H1 (cell line): ENCODE results near the gene TAS2R41. TPM values are rescaled to one million over a fixed set of nuclear protein-coding genes. Genes with fewer than 3 reads are reported as not detected.

ENCODE experiments used
- CTCF ChIA-PET: fragments of 300-600 bp; sonication (Branson Sonifier 250); formaldehyde crosslinking; loops from one replicate; lab custom pipeline; 2021; ENCODE audit not compliant: partially characterized antibody; lab: Charles Lee
- POLR2A ChIA-PET: fragments of 300-600 bp; sonication (Branson Sonifier 250); formaldehyde crosslinking; loops from one replicate; lab custom pipeline; 2021; ENCODE audit warnings: inconsistent platforms; ENCODE audit not compliant: partially characterized antibody; lab: Charles Lee
- DNase-seq, 2 experiments: peaks; one replicate each; pipeline versions ENCODE4 v3.0.0 to v3.0.0-alpha.2; 2010 to 2022; ENCODE audit warnings: low spot score in 2 of 2, low read depth in 1 of 2, mixed read lengths in 1 of 2
- FAIRE-seq: peaks from 2 replicates; lab custom pipeline; 2011; peaks lifted over from hg19 to GRCh38; lab: Jason Lieb, UNC
- H2AFZ ChIP-seq: 2 replicates; pipeline ENCODE4 v1.8.1; 2012; ENCODE audit warnings: low read length, inconsistent platforms
- H2AK5ac ChIP-seq: 2 replicates; pipeline ENCODE4 v1.6.1; 2013; ENCODE audit warnings: low read depth, low read length
- H2BK120ac ChIP-seq: replicated peaks from 2 replicates; pipeline ENCODE3; 2013; ENCODE audit warnings: low read depth, low read length, inconsistent platforms
- H2BK12ac ChIP-seq: 2 replicates; pipeline ENCODE4 v1.6.1; 2013; ENCODE audit warnings: low read depth, low read length
- H2BK15ac ChIP-seq: 2 replicates; pipeline ENCODE4 v1.6.1; 2013; ENCODE audit warnings: low read length
- H2BK20ac ChIP-seq: 2 replicates; pipeline ENCODE4 v1.6.1; 2013; ENCODE audit warnings: low read length
- H2BK5ac ChIP-seq: 2 replicates; pipeline ENCODE4 v1.6.1; 2013; ENCODE audit warnings: low read depth, low read length
- H3K14ac ChIP-seq: 2 replicates; pipeline ENCODE4 v1.6.1; 2013; ENCODE audit warnings: inconsistent platforms; ENCODE audit not compliant: insufficient read length
- H3K18ac ChIP-seq: 2 replicates; pipeline ENCODE4 v1.6.1; 2013; ENCODE audit warnings: low read length; ENCODE audit errors: extremely low read depth
- H3K23ac ChIP-seq: 2 replicates; pipeline ENCODE4 v1.6.1; 2013; ENCODE audit warnings: inconsistent platforms; ENCODE audit not compliant: insufficient read length
- H3K23me2 ChIP-seq: 2 replicates; pipeline ENCODE4 v1.6.1; 2013; ENCODE audit warnings: low read depth, low read length
- H3K27ac ChIP-seq: 2 replicates; pipeline ENCODE4 v1.6.1; 2011; ENCODE audit warnings: low read depth, low read length, inconsistent platforms
- H3K27me3 ChIP-seq, 4 experiments: replicated peaks in 1 of 4; 1 replicate in 1 of 4; 2 replicates in 3 of 4; pipeline versions ENCODE4 v1.6.1 to v1.8.1; 2011 to 2013; ENCODE audit warnings: low read length in 3 of 4, mild to moderate bottlenecking in 3 of 4, inconsistent platforms in 2 of 4, mixed read lengths in 2 of 4, moderate library complexity in 1 of 4; ENCODE audit not compliant: control insufficient read depth in 3 of 4, insufficient read depth in 3 of 4; ENCODE audit errors: extremely low read depth in 1 of 4
- H3K36me3 ChIP-seq, 4 experiments: 2 replicates each; pipeline versions ENCODE4 v1.6.1 to v1.8.1; 2011 to 2013; ENCODE audit warnings: mild to moderate bottlenecking in 4 of 4, low read length in 3 of 4, moderate library complexity in 2 of 4, control low read depth in 1 of 4, inconsistent platforms in 1 of 4; ENCODE audit not compliant: insufficient read depth in 4 of 4, control insufficient read depth in 2 of 4
- H3K4ac ChIP-seq: replicated peaks from 2 replicates; pipeline ENCODE3; 2013; ENCODE audit warnings: low read length, low read depth, mixed read lengths, inconsistent platforms; ENCODE audit not compliant: insufficient read length
- H3K4me1 ChIP-seq, 4 experiments: replicated peaks in 1 of 4; 1 replicate in 1 of 4; 2 replicates in 3 of 4; pipeline versions ENCODE4 v1.6.1 to v1.8.1; 2011 to 2013; ENCODE audit warnings: low read length in 3 of 4, inconsistent platforms in 2 of 4, mixed read lengths in 1 of 4; ENCODE audit not compliant: insufficient read depth in 4 of 4, control insufficient read depth in 3 of 4
- H3K4me2 ChIP-seq, 2 experiments: 2 replicates each; pipeline versions ENCODE4 v1.6.1 to v1.8.1; 2011 to 2013; ENCODE audit warnings: low read depth in 2 of 2, low read length in 2 of 2, control low read depth in 1 of 2, inconsistent platforms in 1 of 2, mild to moderate bottlenecking in 1 of 2; ENCODE audit not compliant: insufficient read depth in 1 of 2
- H3K4me3 ChIP-seq, 4 experiments: fragments of 200-600, 300-600 bp in 1 of 4; sonication (generic), shearing (Covaris generic), sonication (Bioruptor Twin) in 1 of 4; 2 replicates each; pipeline versions ENCODE4 v1.5.1 to v1.8.1; 2011 to 2016; ENCODE audit warnings: low read length in 4 of 4, low read depth in 3 of 4, control low read depth in 2 of 4, inconsistent platforms in 2 of 4, mild to moderate bottlenecking in 2 of 4, mixed read lengths in 1 of 4, moderate library complexity in 1 of 4; ENCODE audit not compliant: insufficient read depth in 2 of 4; ENCODE audit errors: extremely low read depth in 1 of 4
- H3K56ac ChIP-seq: replicated peaks from 2 replicates; pipeline ENCODE3; 2013; ENCODE audit warnings: low read depth, mild to moderate bottlenecking, mixed read lengths, low read length, inconsistent platforms; ENCODE audit not compliant: insufficient read length
- H3K79me1 ChIP-seq: 2 replicates; pipeline ENCODE4 v1.6.1; 2013; ENCODE audit warnings: low read depth, low read length, control low read depth
- H3K79me2 ChIP-seq, 2 experiments: 2 replicates each; pipeline versions ENCODE4 v1.6.1 to v1.8.1; 2012 to 2013; ENCODE audit warnings: low read length in 2 of 2, mild to moderate bottlenecking in 2 of 2, inconsistent platforms in 1 of 2; ENCODE audit not compliant: insufficient read depth in 2 of 2, control insufficient read depth in 1 of 2
- H3K9ac ChIP-seq, 4 experiments: replicated peaks in 1 of 4; 1 replicate in 1 of 4; 2 replicates in 3 of 4; pipeline versions ENCODE4 v1.6.1 to v1.8.1; 2011 to 2013; ENCODE audit warnings: low read depth in 3 of 4, low read length in 3 of 4, control low read depth in 2 of 4, mild to moderate bottlenecking in 2 of 4, moderate library complexity in 2 of 4, inconsistent platforms in 1 of 4; ENCODE audit errors: extremely low read depth in 1 of 4
- H3K9me3 ChIP-seq, 2 experiments: 2 replicates each; pipeline versions ENCODE4 v1.6.1 to v1.8.1; 2012 to 2013; ENCODE audit warnings: mild to moderate bottlenecking in 2 of 2, moderate library complexity in 2 of 2, control low read depth in 1 of 2, inconsistent platforms in 1 of 2, low read depth in 1 of 2, low read length in 1 of 2, mixed read lengths in 1 of 2; ENCODE audit not compliant: insufficient read depth in 2 of 2
- H4K20me1 ChIP-seq, 2 experiments: replicated peaks in 1 of 2; 2 replicates each; pipeline versions ENCODE3 to v1.8.1; 2011 to 2013; ENCODE audit warnings: inconsistent platforms in 2 of 2, low read length in 2 of 2, mild to moderate bottlenecking in 1 of 2; ENCODE audit not compliant: insufficient read depth in 2 of 2, control insufficient read depth in 1 of 2
- H4K5ac ChIP-seq: 2 replicates; pipeline ENCODE4 v1.6.1; 2013; ENCODE audit warnings: low read length, low read depth, mixed read lengths, inconsistent platforms; ENCODE audit not compliant: insufficient read length
- H4K8ac ChIP-seq: 2 replicates; pipeline ENCODE4 v1.8.0; 2013; ENCODE audit warnings: mild to moderate bottlenecking, moderate library complexity, low read length, inconsistent platforms; ENCODE audit not compliant: insufficient read depth; ENCODE audit errors: extremely low read depth
- H4K91ac ChIP-seq: replicated peaks from 2 replicates; pipeline ENCODE3; 2013; ENCODE audit warnings: low read length, mixed read lengths, inconsistent platforms; ENCODE audit not compliant: insufficient read length
- CBX5 ChIP-seq: fragments of 300-800, 300-1000 bp; sonication (generic); IDR thresholded peaks from 2 replicates; pipeline ENCODE4 v1.7.1; 2016; ENCODE audit warnings: antibody characterized with exemption, low read length, low read depth
- CEBPB ChIP-seq: IDR thresholded peaks from 2 replicates; pipeline ENCODE4 v1.6.1; 2012; ENCODE audit warnings: low read depth, low read length
- CHD1 ChIP-seq: IDR thresholded peaks from 2 replicates; pipeline ENCODE4 v1.6.1; 2012; ENCODE audit warnings: low read depth, low read length, improper control_type of control experiment
- EZH2 ChIP-seq: fragments of 200-600 bp; sonication (generic); IDR thresholded peaks from 2 replicates; pipeline ENCODE4 v1.7.1; 2012; ENCODE audit warnings: low read depth, mild to moderate bottlenecking, moderate library complexity, low read length, inconsistent platforms; ENCODE audit not compliant: severe bottlenecking
- NANOG ChIP-seq: IDR thresholded peaks from 2 replicates; pipeline ENCODE4 v1.6.1; 2011; ENCODE audit warnings: low read length, low read depth, mild to moderate bottlenecking, inconsistent platforms; ENCODE audit not compliant: insufficient read depth, poor library complexity, severe bottlenecking
- POLR2A ChIP-seq, 2 experiments: IDR thresholded peaks; 1 replicate in 1 of 2; 2 replicates in 1 of 2; pipeline ENCODE4 v1.6.1; 2011; ENCODE audit warnings: low read depth in 2 of 2, low read length in 2 of 2, mild to moderate bottlenecking in 2 of 2; ENCODE audit errors: control extremely low read depth in 1 of 2
- WGBS, 2 experiments: shearing (Covaris generic) in 1 of 2; methylation state at CpG; one replicate each; pipeline versions ENCODE4 v1.1.6 to v1.1.7; 2013 to 2015; ENCODE audit warnings: low lambda C conversion rate in 2 of 2, mixed read lengths in 2 of 2, inconsistent platforms in 1 of 2, low coverage in 1 of 2, missing lambda C conversion rate in 1 of 2; ENCODE audit not compliant: insufficient replicate concordance in 2 of 2, insufficient coverage in 1 of 2, insufficient read length in 1 of 2; ENCODE audit errors: extremely low coverage in 1 of 2, missing lambda C conversion rate in 1 of 2; 5-methylcytosine and 5-hydroxymethylcytosine counted together
- polyA plus RNA-seq, 7 experiments: library from polyadenylated mRNA; depleted of rRNA in 3 of 7; stranded (reverse) in 5 of 7; unstranded in 2 of 7; fragments of >200 nt in 5 of 7; fragments of 200-250 nt in 2 of 7; gene quantifications; 1 replicate in 5 of 7; 2 replicates in 1 of 7; 4 replicates in 1 of 7; pipeline versions ENCODE4 v1.2.1 to v1.2.3, GENCODE V29; 2011 to 2013; ENCODE audit warnings: missing spikeins in 2 of 7, mixed read lengths in 2 of 7
- total RNA-seq: library from RNA; stranded (reverse); fragmentation: NEBNext Ultra II Directional; extraction: Animal tissue kit (Norgen Biotek cat#: 25700); gene quantifications from 2 replicates; pipeline ENCODE4 v1.2.1, GENCODE V29; 2021

The TAS2R41 gene
- total and polyA plus RNA-seq, 2 of the 8 experiments (the other 6 are each of a cell fraction or from before 2014, with no cell fraction given): 0.12 TPM; not detected in 1

GRCh38 chr7:143516981-143517380 lies 39.3 kb downstream of the TAS2R41 start:
- Histone ChIP-seq H3K4ac (no peak overlapping the region), H2BK120ac (no peak overlapping the region), H3K27me3 (no peaks in the 10 kb centered on the region; a peak in 1 of 7 replicates), H4K8ac (no peak overlapping the region), H2BK15ac (no peak overlapping the region), H3K4me1 (peaks cover 2 to 13% (median 4%) of the 10 kb centered on the region in 4 experiments; a peak in 3 of 7 replicates), H3K27ac (no peak overlapping the region), H3K23me2 (no peaks in the 10 kb centered on the region), H4K20me1 (no peaks in the 10 kb centered on the region), H3K56ac (no peak overlapping the region), H4K5ac (no peak overlapping the region), H3K4me3 (no peak overlapping the region), H3K36me3 (no peaks in the 10 kb centered on the region), H4K91ac (no peak overlapping the region), H2BK12ac (no peak overlapping the region), H2BK5ac (no peak overlapping the region), H2BK20ac (no peak overlapping the region), H3K18ac (no peak overlapping the region), H3K4me2 (no peak overlapping the region), H3K9ac (no peak overlapping the region), H3K9me3 (no peaks in the 10 kb centered on the region), H2AK5ac (no peak overlapping the region), H3K14ac (no peak overlapping the region), H2AFZ (no peak overlapping the region), H3K79me2 (no peaks in the 10 kb centered on the region), H3K79me1 (no peaks in the 10 kb centered on the region), H3K23ac (no peak overlapping the region)
- CTCF ChIA-PET: interaction anchor here (1.0 kb wide), 1 partner anchor 8 kb away, joined by 3 read pairs; no protein-coding TSS in a partner anchor
- DNase-seq: no peak
- 76% methylated on average over 2 of the region's 2 CpGs; no CpG with 5 or more reads in 1 of the 2 experiments for WGBS, 2 experiments
- POLR2A ChIA-PET: no interaction called here
- FAIRE-seq: no peak
- TF ChIP-seq POLR2A (IDR thresholded peaks at IDR 0.05; ENCODE audit: control extremely low read depth in 1 of 2, low read depth in 2 of 2, low read length in 2 of 2): no peak
- TF ChIP-seq CBX5: no peak
- no peak for TF ChIP-seq NANOG
- no peak for TF ChIP-seq EZH2
- TF ChIP-seq CEBPB: no peak
- TF ChIP-seq CHD1: no peak
